Endothelial cell of umbilical vein (primary cell): Measurements from ENCODE around the gene CDCA7L. TPM values are rescaled to one million over a fixed set of nuclear protein-coding genes. Genes with fewer than 3 reads are reported as not detected.

Source experiments
- BruUV-seq: library from RNA; stranded (reverse); fragments of 400-500 nt; replicated peaks from 2 replicates; lab custom pipeline; 2021; lab: Mats Ljungman, UMichigan
- CTCF ChIA-PET: fragments of 300-600, 350-600 bp; sonication (Branson Sonifier 250); formaldehyde crosslinking; loops from one replicate; lab custom pipeline; 2021; ENCODE audit warnings: antibody characterized with exemption, inconsistent platforms; lab: Charles Lee
- POLR2A ChIA-PET: fragments of 300-600, 350-600 bp; sonication (Branson Sonifier 250); formaldehyde crosslinking; loops from one replicate; lab custom pipeline; 2021; ENCODE audit warnings: antibody characterized with exemption, inconsistent platforms; lab: Charles Lee
- DNase-seq: peaks from one replicate; pipeline ENCODE4 v3.0.0-alpha.2; 2011; ENCODE audit warnings: low read depth, low spot score
- FAIRE-seq: peaks from 2 replicates; lab custom pipeline; 2011; peaks lifted over from hg19 to GRCh38; lab: Jason Lieb, UNC
- H2AFZ ChIP-seq: 2 replicates; pipeline ENCODE4 v1.6.0; 2012; ENCODE audit warnings: low read depth, low read length, control low read depth, inconsistent platforms
- H3K27ac ChIP-seq: 2 replicates; pipeline ENCODE4 v1.5.1; 2011; ENCODE audit warnings: low read depth, mild to moderate bottlenecking, control low read depth, low read length, moderate library complexity; ENCODE audit not compliant: insufficient read depth
- H3K27me3 ChIP-seq, 2 experiments: 2 replicates each; pipeline versions ENCODE4 v1.6.0 to v1.6.1; 2011; ENCODE audit warnings: low read length in 2 of 2, mixed read lengths in 1 of 2; ENCODE audit not compliant: control insufficient read depth in 2 of 2, insufficient read depth in 2 of 2
- H3K36me3 ChIP-seq, 2 experiments: 2 replicates in 1 of 2; 3 replicates in 1 of 2; pipeline ENCODE4 v1.5.1; 2011; ENCODE audit warnings: low read length in 2 of 2, mild to moderate bottlenecking in 1 of 2, moderate library complexity in 1 of 2; ENCODE audit not compliant: control insufficient read depth in 2 of 2, insufficient read depth in 2 of 2; ENCODE audit errors: extremely low read depth in 1 of 2
- H3K4me1 ChIP-seq: 3 replicates; pipeline ENCODE4 v1.5.1; 2011; ENCODE audit warnings: mild to moderate bottlenecking, low read length; ENCODE audit not compliant: control insufficient read depth, insufficient read depth; ENCODE audit errors: extremely low read depth
- H3K4me2 ChIP-seq: 2 replicates; pipeline ENCODE4 v1.6.1; 2011; ENCODE audit warnings: low read length, control low read depth, mixed read lengths; ENCODE audit not compliant: insufficient read depth
- H3K4me3 ChIP-seq, 3 experiments: fragments of 200-600 bp in 1 of 3; sonication (generic), shearing (Covaris generic) in 1 of 3; replicated peaks in 1 of 3; 2 replicates each; pipeline ENCODE4 v1.5.1; 2011 to 2016; ENCODE audit warnings: control low read depth in 3 of 3, low read length in 3 of 3, mild to moderate bottlenecking in 2 of 3, inconsistent platforms in 1 of 3, low read depth in 1 of 3, moderate library complexity in 1 of 3; ENCODE audit not compliant: insufficient read depth in 1 of 3
- H3K79me2 ChIP-seq: 2 replicates; pipeline ENCODE4 v1.6.0; 2012; ENCODE audit warnings: low read length, inconsistent platforms; ENCODE audit not compliant: control insufficient read depth, insufficient read depth
- H3K9ac ChIP-seq: replicated peaks from 2 replicates; pipeline ENCODE3; 2011; ENCODE audit warnings: low read length, control low read depth; ENCODE audit not compliant: insufficient read depth; ENCODE audit errors: extremely low read depth
- H3K9me1 ChIP-seq: replicated peaks from 3 replicates; pipeline ENCODE4 v1.6.0; 2011; ENCODE audit warnings: mild to moderate bottlenecking, low read length; ENCODE audit not compliant: control insufficient read depth, insufficient read depth; ENCODE audit errors: extremely low read depth
- H3K9me3 ChIP-seq: replicated peaks from 2 replicates; pipeline ENCODE4 v1.5.1; 2012; ENCODE audit warnings: low read length, inconsistent platforms; ENCODE audit not compliant: control insufficient read depth, insufficient read depth
- H4K20me1 ChIP-seq: replicated peaks from 2 replicates; pipeline ENCODE3; 2011; ENCODE audit warnings: mild to moderate bottlenecking, low read length; ENCODE audit not compliant: control insufficient read depth, insufficient read depth; ENCODE audit errors: extremely low read depth
- CTCF ChIP-seq, 2 donors: IDR thresholded peaks; 1 replicate in 1 of 2; 2 replicates in 1 of 2; pipeline ENCODE4 v1.5.1; 2011; ENCODE audit warnings: low read length in 2 of 2, mild to moderate bottlenecking in 2 of 2, moderate library complexity in 2 of 2, control low read depth in 1 of 2, inconsistent platforms in 1 of 2, low read depth in 1 of 2; ENCODE audit not compliant: insufficient read depth in 1 of 2; ENCODE audit errors: extremely low read depth in 1 of 2
- EZH2 ChIP-seq: IDR thresholded peaks from 2 replicates; pipeline ENCODE4 v1.6.1; 2012; ENCODE audit warnings: borderline replicate concordance, low read depth, mild to moderate bottlenecking, moderate library complexity, low read length, inconsistent platforms; ENCODE audit not compliant: severe bottlenecking
- FOS ChIP-seq: IDR thresholded peaks from 2 replicates; pipeline ENCODE4 v1.6.1; 2011; ENCODE audit warnings: mild to moderate bottlenecking, low read length, moderate library complexity, borderline replicate concordance; ENCODE audit not compliant: insufficient read depth
- GATA2 ChIP-seq: IDR thresholded peaks from 2 replicates; pipeline ENCODE4 v1.7.0; 2011; ENCODE audit warnings: low read depth, mild to moderate bottlenecking, moderate library complexity, mixed read lengths, low read length; ENCODE audit not compliant: insufficient read length, insufficient read depth
- JUN ChIP-seq: IDR thresholded peaks from 2 replicates; pipeline ENCODE4 v1.6.1; 2011; ENCODE audit warnings: borderline replicate concordance, low read depth; ENCODE audit not compliant: insufficient read length, insufficient read depth
- MAX ChIP-seq: IDR thresholded peaks from 2 replicates; pipeline ENCODE4 v1.6.1; 2011; ENCODE audit not compliant: insufficient read depth, insufficient read length
- MYC ChIP-seq: IDR thresholded peaks from one replicate; pipeline ENCODE4 v1.6.1; 2011; ENCODE audit warnings: mild to moderate bottlenecking, low read depth, low read length
- POLR2A ChIP-seq: IDR thresholded peaks from 2 replicates; pipeline ENCODE4 v1.6.1; 2012; ENCODE audit warnings: low read depth, mild to moderate bottlenecking, control low read depth, low read length
- POLR2AphosphoS5 ChIP-seq: IDR thresholded peaks from 2 replicates; pipeline ENCODE4 v1.6.1; 2012; ENCODE audit warnings: low read depth, mild to moderate bottlenecking, control low read depth, low read length, moderate library complexity; ENCODE audit not compliant: insufficient read depth
- dilution Hi-C: fragments of 300-500 bp; cut with MboI; formaldehyde crosslinking; loops from one replicate; pipeline ENCODE4 v1.15.0; 2019; ENCODE audit warnings: low sequenced_read_pairs; ENCODE audit not compliant: extremely low pct_ligation_motif_present
- intact Hi-C: fragments of 100-400 bp; cut with micrococcal nuclease; formaldehyde crosslinking; loops from one replicate; pipeline ENCODE4 v1.10.0; 2022
- polyA plus RNA-seq, 4 experiments: library from polyadenylated mRNA; depleted of rRNA in 3 of 4; stranded (reverse) in 3 of 4; unstranded in 1 of 4; fragments of >200 nt; gene quantifications; 2 replicates each; pipeline versions ENCODE4 v1.2.1 to v1.2.3, GENCODE V29; 2011 to 2012; ENCODE audit warnings: missing spikeins in 1 of 4
- total RNA-seq: library from RNA; stranded (reverse); gene quantifications from 2 replicates; pipeline ENCODE4 v1.2.3, GENCODE V29; 2021

The CDCA7L gene
- total and polyA plus RNA-seq, 2 donors (not counting 3 experiments of a cell fraction or from before 2014, with no cell fraction given): 68.4 to 91.6 TPM

- FAIRE-seq (no peak), DNase-seq (no peak)
- Histone ChIP-seq H3K27me3 (no peaks in the 10 kb centered on the region), H3K27ac (no peak overlapping the region), H3K4me3 (no peak overlapping the region), H3K4me1 (no peaks in the 10 kb centered on the region), H4K20me1 (no peaks in the 10 kb centered on the region), H3K9me3 (no peaks in the 10 kb centered on the region), H3K9ac (no peak overlapping the region), H2AFZ (no peak overlapping the region), H3K4me2 (no peak overlapping the region), H3K79me2 (peaks cover 28% of the 10 kb centered on the region), H3K9me1 (no peaks in the 10 kb centered on the region), H3K36me3 (peaks cover 3 to 17% of the 10 kb centered on the region in 2 experiments)
- POLR2A ChIA-PET: no interaction called here
- intact Hi-C loops (no loop called here), dilution Hi-C loops (no loop called here)
- CTCF ChIA-PET: no interaction called here
- no TSS peak for BruUV-seq
- TF ChIP-seq POLR2AphosphoS5 (no peak), POLR2A (no peak)
These were observed 30.6 kb downstream of the CDCA7L start for GRCh38 chr7:21915140-21915539.

DNA sequence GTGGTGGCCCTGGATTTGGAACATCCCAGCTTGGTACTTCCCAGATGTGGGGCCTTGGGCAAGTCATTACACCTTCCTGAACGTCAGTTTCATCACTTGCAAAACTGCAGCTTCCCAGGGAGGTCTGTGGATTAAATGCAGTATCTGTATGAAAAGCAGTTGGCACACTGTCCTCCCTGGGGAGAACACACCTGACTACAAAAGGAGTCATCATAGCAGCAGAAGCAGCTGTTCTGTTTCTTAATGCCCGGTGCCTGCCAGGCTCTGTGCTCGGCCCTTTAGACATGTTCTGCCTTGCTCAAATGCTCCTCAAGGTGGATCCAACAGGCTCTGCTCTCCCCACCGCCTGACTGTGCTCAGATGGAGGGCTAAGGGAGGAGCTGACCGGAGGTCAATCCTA is 31.0 kb downstream of the CDCA7L start:
- FAIRE-seq (no peak), DNase-seq (no peak)
- no peak overlapping the region for H2AFZ ChIP-seq
- TF ChIP-seq POLR2AphosphoS5: no peak
- TF ChIP-seq MYC: no peak
- no peak for TF ChIP-seq JUN
- TF ChIP-seq MAX: no peak
- TF ChIP-seq FOS: no peak
- TF ChIP-seq EZH2: no peak
- no peak for TF ChIP-seq GATA2
- no peak for TF ChIP-seq CTCF (IDR thresholded peaks at IDR 0.05; ENCODE audit: extremely low read depth in 1 of 2, insufficient read depth in 1 of 2, low read depth in 1 of 2, low read length in 2 of 2)
- TF ChIP-seq POLR2A: no peak
- intact Hi-C loops: no loop called here
- no peaks in the 10 kb centered on the region for H4K20me1 ChIP-seq
- no peaks in the 10 kb centered on the region for H3K9me1 ChIP-seq
- BruUV-seq: no TSS peak
- H3K27me3 ChIP-seq: no peaks in the 10 kb centered on the region
- H3K4me2 ChIP-seq: no peak overlapping the region
- no peak overlapping the region for H3K9ac ChIP-seq
- no peak overlapping the region for H3K27ac ChIP-seq
- H3K9me3 ChIP-seq: no peaks in the 10 kb centered on the region
- no peaks in the 10 kb centered on the region for H3K4me1 ChIP-seq
- H3K36me3 ChIP-seq: peaks cover 3 to 17% of the 10 kb centered on the region in 2 experiments
- H3K79me2 ChIP-seq: peaks cover 23% of the 10 kb centered on the region
- POLR2A ChIA-PET: no interaction called here
- CTCF ChIA-PET: no interaction called here
- dilution Hi-C loops: no loop called here
- no peak overlapping the region for H3K4me3 ChIP-seq
